ENCODE data around the gene DAZAP1.

Gene DAZAP1

GRCh38 chr19:1370579-1371361 lies 36.6 kb upstream of the DAZAP1 start (continued):
- TF ChIP-seq, protein P1, sequence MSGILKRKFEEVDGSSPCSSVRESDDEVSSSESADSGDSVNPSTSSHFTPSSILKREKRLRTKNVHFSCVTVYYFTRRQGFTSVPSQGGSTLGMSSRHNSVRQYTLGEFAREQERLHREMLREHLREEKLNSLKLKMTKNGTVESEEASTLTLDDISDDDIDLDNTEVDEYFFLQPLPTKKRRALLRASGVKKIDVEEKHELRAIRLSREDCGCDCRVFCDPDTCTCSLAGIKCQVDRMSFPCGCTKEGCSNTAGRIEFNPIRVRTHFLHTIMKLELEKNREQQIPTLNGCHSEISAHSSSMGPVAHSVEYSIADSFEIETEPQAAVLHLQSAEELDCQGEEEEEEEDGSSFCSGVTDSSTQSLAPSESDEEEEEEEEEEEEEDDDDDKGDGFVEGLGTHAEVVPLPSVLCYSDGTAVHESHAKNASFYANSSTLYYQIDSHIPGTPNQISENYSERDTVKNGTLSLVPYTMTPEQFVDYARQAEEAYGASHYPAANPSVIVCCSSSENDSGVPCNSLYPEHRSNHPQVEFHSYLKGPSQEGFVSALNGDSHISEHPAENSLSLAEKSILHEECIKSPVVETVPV (CRISPR knock-in tag; IDR thresholded peaks at IDR 0.05): no peak
- no peak for TF ChIP-seq ZNF70 (CRISPR knock-in tag; IDR thresholded peaks at IDR 0.05)
- TF ChIP-seq ZC3H10 (CRISPR knock-in tag; IDR thresholded peaks at IDR 0.05): no peak
- TF ChIP-seq TCF4 (CRISPR knock-in tag; IDR thresholded peaks at IDR 0.05; ENCODE audit: borderline replicate concordance): no peak
- TF ChIP-seq PATZ1 (CRISPR knock-in tag; IDR thresholded peaks at IDR 0.05; ENCODE audit: borderline replicate concordance): no peak

DNA sequence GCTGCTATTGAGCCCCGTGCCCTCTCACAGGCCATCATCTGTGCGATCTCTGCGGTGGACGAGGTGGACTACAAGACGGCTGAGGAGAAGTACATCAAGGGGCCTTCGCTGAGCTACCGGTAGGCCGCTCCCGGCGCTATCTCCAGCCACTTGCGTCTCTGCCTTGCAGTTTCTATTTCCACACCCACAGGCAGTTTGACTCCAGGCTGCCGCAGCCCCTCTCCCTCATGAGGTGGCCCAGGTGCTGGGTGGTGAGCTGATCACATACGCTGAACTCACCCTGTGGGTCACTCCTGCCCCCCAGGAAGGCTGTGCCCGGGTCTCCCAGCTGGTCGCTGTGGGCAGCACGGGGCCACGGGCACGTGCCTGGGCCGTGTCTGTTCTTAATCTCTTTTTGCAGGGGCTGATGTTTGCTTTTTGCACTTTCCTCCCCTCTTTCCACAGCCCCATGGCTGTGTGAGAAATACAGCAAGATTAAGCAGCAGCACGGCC lies 34.3 kb upstream of the DAZAP1 start:
- ATAC-seq: no peak
- TF ChIP-seq OSR1 (CRISPR knock-in tag; IDR thresholded peaks at IDR 0.05) (no peak), ZC3H10 (CRISPR knock-in tag; IDR thresholded peaks at IDR 0.05) (no peak), TSHZ2 (CRISPR knock-in tag; IDR thresholded peaks at IDR 0.05) (no peak)
- TF ChIP-seq, protein P2, sequence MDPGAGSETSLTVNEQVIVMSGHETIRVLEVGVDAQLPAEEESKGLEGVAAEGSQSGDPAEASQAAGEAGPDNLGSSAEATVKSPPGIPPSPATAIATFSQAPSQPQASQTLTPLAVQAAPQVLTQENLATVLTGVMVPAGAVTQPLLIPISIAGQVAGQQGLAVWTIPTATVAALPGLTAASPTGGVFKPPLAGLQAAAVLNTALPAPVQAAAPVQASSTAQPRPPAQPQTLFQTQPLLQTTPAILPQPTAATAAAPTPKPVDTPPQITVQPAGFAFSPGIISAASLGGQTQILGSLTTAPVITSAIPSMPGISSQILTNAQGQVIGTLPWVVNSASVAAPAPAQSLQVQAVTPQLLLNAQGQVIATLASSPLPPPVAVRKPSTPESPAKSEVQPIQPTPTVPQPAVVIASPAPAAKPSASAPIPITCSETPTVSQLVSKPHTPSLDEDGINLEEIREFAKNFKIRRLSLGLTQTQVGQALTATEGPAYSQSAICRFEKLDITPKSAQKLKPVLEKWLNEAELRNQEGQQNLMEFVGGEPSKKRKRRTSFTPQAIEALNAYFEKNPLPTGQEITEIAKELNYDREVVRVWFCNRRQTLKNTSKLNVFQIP (CRISPR knock-in tag; IDR thresholded peaks at IDR 0.05; ENCODE audit: borderline replicate concordance, low read depth): no peak

GRCh38 chr19:1373534-1374249 lies 33.7 kb upstream of the DAZAP1 start:
- no peak for ATAC-seq

More at GRCh38 chr19:1373534-1374249, 33.7 kb upstream of the DAZAP1 start:
- no peak for TF ChIP-seq ARNTL (CRISPR knock-in tag; IDR thresholded peaks at IDR 0.05; ENCODE audit: borderline replicate concordance, low read depth)
- no peak for TF ChIP-seq PPARA (CRISPR knock-in tag; IDR thresholded peaks at IDR 0.05; ENCODE audit: borderline replicate concordance)
- TF ChIP-seq GLIS3 (CRISPR knock-in tag; IDR thresholded peaks at IDR 0.05): no peak
- TF ChIP-seq SNAI2 (CRISPR knock-in tag; IDR thresholded peaks at IDR 0.05): no peak
- TF ChIP-seq TCF4 (CRISPR knock-in tag; IDR thresholded peaks at IDR 0.05; ENCODE audit: borderline replicate concordance): no peak
- TF ChIP-seq ESRRG (CRISPR knock-in tag; IDR thresholded peaks at IDR 0.05): no peak
- TF ChIP-seq TSHZ2 (CRISPR knock-in tag; IDR thresholded peaks at IDR 0.05): no peak
